Endodermal cell (in vitro differentiated cells): ENCODE measurements around the gene ADCY4. TPM values are rescaled to one million over a fixed set of nuclear protein-coding genes. Genes with fewer than 3 reads are reported as not detected.

Source experiments
- DNase-seq: peaks from one replicate; pipeline ENCODE4 v3.0.0-alpha.2; 2017
- H3K27ac ChIP-seq: 2 replicates; pipeline ENCODE4 v1.5.1; 2013; ENCODE audit warnings: mild to moderate bottlenecking, low read depth, low read length, moderate library complexity
- H3K27me3 ChIP-seq: 2 replicates; pipeline ENCODE4 v1.6.1; 2013; ENCODE audit warnings: mild to moderate bottlenecking, low read length, moderate library complexity; ENCODE audit not compliant: insufficient read depth, control insufficient read depth, poor library complexity, severe bottlenecking
- H3K36me3 ChIP-seq: 2 replicates; pipeline ENCODE4 v1.7.0; 2013; ENCODE audit warnings: mild to moderate bottlenecking, low read length, moderate library complexity; ENCODE audit not compliant: control insufficient read depth, insufficient read depth
- H3K4me1 ChIP-seq: one replicate; pipeline ENCODE4 v1.7.0; 2013; ENCODE audit warnings: low read length; ENCODE audit not compliant: control insufficient read depth, insufficient read depth
- H3K4me3 ChIP-seq: 2 replicates; pipeline ENCODE4 v1.5.1; 2013; ENCODE audit warnings: mild to moderate bottlenecking, low read length, moderate library complexity
- H3K9ac ChIP-seq: 2 replicates; pipeline ENCODE4 v1.6.1; 2013; ENCODE audit warnings: mild to moderate bottlenecking, low read length, moderate library complexity; ENCODE audit not compliant: poor library complexity, severe bottlenecking; ENCODE audit errors: extremely low read depth
- H3K9me3 ChIP-seq: 2 replicates; pipeline ENCODE4 v1.6.1; 2013; ENCODE audit warnings: mild to moderate bottlenecking, low read length, moderate library complexity; ENCODE audit not compliant: control insufficient read depth
- H3K27ac Mint-ChIP-seq: 2 replicates; pipeline ENCODE4 v1.8.0; 2020; ENCODE audit warnings: mixed read lengths
- H3K27me3 Mint-ChIP-seq: 2 replicates; pipeline ENCODE4 v1.8.0; 2021; ENCODE audit warnings: mild to moderate bottlenecking, mixed read lengths; ENCODE audit not compliant: insufficient read depth
- H3K36me3 Mint-ChIP-seq: 2 replicates; pipeline ENCODE4 v1.8.0; 2020; ENCODE audit warnings: low read depth, mixed read lengths
- H3K4me1 Mint-ChIP-seq: 2 replicates; pipeline ENCODE4 v1.8.0; 2020; ENCODE audit warnings: mixed read lengths
- H3K4me3 Mint-ChIP-seq: 2 replicates; pipeline ENCODE4 v1.8.0; 2020; ENCODE audit warnings: mild to moderate bottlenecking, moderate library complexity, mixed read lengths
- H3K9me3 Mint-ChIP-seq: 2 replicates; pipeline ENCODE4 v1.8.0; 2020; ENCODE audit warnings: mild to moderate bottlenecking, mixed read lengths
- CTCF ChIP-seq: fragments of 200-600 bp; sonication (generic); conservative IDR thresholded peaks from 2 replicates; pipeline ENCODE4 v1.5.0; 2021; ENCODE audit warnings: antibody characterized with exemption, mild to moderate bottlenecking
- WGBS, 2 experiments: methylation state at CpG; one replicate each; pipeline versions ENCODE4 v1.1.5 to v1.1.7; 2013; ENCODE audit warnings: missing lambda C conversion rate in 2 of 2, mixed read lengths in 1 of 2; ENCODE audit not compliant: insufficient coverage in 1 of 2, insufficient read length in 1 of 2; 5-methylcytosine and 5-hydroxymethylcytosine counted together
- total RNA-seq, 2 donors: library from RNA; stranded (reverse); fragmentation: NEBNext Ultra II Directional in 1 of 2; extraction: Animal tissue kit (Norgen Biotek cat#: 25700) in 1 of 2; gene quantifications; 2 replicates in 1 of 2; 3 replicates in 1 of 2; pipeline ENCODE4 v1.2.1, GENCODE V29; 2021

Gene ADCY4
- total RNA-seq, 2 donors from 2014 or later: not detected

- no peaks in the 10 kb centered on the region for H3K9me3 Mint-ChIP-seq
- DNase-seq: no peak
- H3K9me3 ChIP-seq: no peaks in the 10 kb centered on the region
- no peak overlapping the region for H3K27ac Mint-ChIP-seq
- H3K27me3 ChIP-seq: no peaks in the 10 kb centered on the region
- H3K36me3 Mint-ChIP-seq: peaks cover under 1% of the 10 kb centered on the region
- no peak overlapping the region for H3K9ac ChIP-seq
- no peak overlapping the region for H3K4me3 ChIP-seq
- peaks cover 11% of the 10 kb centered on the region for H3K36me3 ChIP-seq
- no peaks in the 10 kb centered on the region for H3K27me3 Mint-ChIP-seq
- H3K27ac ChIP-seq: no peak overlapping the region
- WGBS, 2 experiments: 92 to 97% methylated on average over 4 of the region's 4 CpGs
- no peaks in the 10 kb centered on the region for H3K4me1 Mint-ChIP-seq
- no peak overlapping the region for H3K4me3 Mint-ChIP-seq
- H3K4me1 ChIP-seq: no peaks in the 10 kb centered on the region
- no peak for TF ChIP-seq CTCF
Measured at GRCh38 chr14:24285351-24285750, 49.5 kb downstream of the ADCY4 start.

- Histone ChIP-seq H3K9me3 (no peaks in the 10 kb centered on the region), H3K9ac (no peak overlapping the region), H3K27ac (no peak overlapping the region), H3K27me3 (no peaks in the 10 kb centered on the region), H3K4me1 (no peaks in the 10 kb centered on the region), H3K4me3 (no peak overlapping the region), H3K36me3 (peaks cover 4% of the 10 kb centered on the region)
- Mint-ChIP-seq H3K4me1 (no peaks in the 10 kb centered on the region), H3K9me3 (no peaks in the 10 kb centered on the region), H3K36me3 (no peaks in the 10 kb centered on the region), H3K27ac (no peak overlapping the region), H3K4me3 (no peak overlapping the region), H3K27me3 (no peaks in the 10 kb centered on the region)
- WGBS, 2 experiments: 82 to 88% methylated on average over 5 to 11 of the region's 11 CpGs
- TF ChIP-seq CTCF: no peak
- DNase-seq: no peak
Measured at GRCh38 chr14:24284501-24285035, 50.3 kb downstream of the ADCY4 start.

GRCh38 chr14:24283796-24284460, 50.9 kb downstream of the ADCY4 start:
- no peaks in the 10 kb centered on the region for H3K4me1 ChIP-seq
- H3K27ac Mint-ChIP-seq: no peak overlapping the region

More at GRCh38 chr14:24283796-24284460, 50.9 kb downstream of the ADCY4 start:
- H3K27me3 Mint-ChIP-seq: no peaks in the 10 kb centered on the region
- H3K36me3 ChIP-seq: no peaks in the 10 kb centered on the region
- no peaks in the 10 kb centered on the region for H3K36me3 Mint-ChIP-seq
- H3K9ac ChIP-seq: no peak overlapping the region
- H3K9me3 ChIP-seq: no peaks in the 10 kb centered on the region
- 84 to 94% methylated on average over 4 to 5 of the region's 5 CpGs for WGBS, 2 experiments
- H3K27me3 ChIP-seq: no peaks in the 10 kb centered on the region
- no peak for DNase-seq
- H3K4me1 Mint-ChIP-seq: no peaks in the 10 kb centered on the region
- H3K4me3 Mint-ChIP-seq: no peak overlapping the region
- H3K9me3 Mint-ChIP-seq: no peaks in the 10 kb centered on the region
- no peak overlapping the region for H3K27ac ChIP-seq
- no peak overlapping the region for H3K4me3 ChIP-seq
- no peak for TF ChIP-seq CTCF
